Measurements from ENCODE around the gene ZNF322.
A peak's percentile ranks its signal among the peaks of the same experiment; 100 is the strongest.
"Not testable (repeated sequence)": the region's sequence is repeated elsewhere in the genome, so short reads cannot be mapped to it uniquely, and the experiment has no call there.

ZNF322 gene

DNA sequence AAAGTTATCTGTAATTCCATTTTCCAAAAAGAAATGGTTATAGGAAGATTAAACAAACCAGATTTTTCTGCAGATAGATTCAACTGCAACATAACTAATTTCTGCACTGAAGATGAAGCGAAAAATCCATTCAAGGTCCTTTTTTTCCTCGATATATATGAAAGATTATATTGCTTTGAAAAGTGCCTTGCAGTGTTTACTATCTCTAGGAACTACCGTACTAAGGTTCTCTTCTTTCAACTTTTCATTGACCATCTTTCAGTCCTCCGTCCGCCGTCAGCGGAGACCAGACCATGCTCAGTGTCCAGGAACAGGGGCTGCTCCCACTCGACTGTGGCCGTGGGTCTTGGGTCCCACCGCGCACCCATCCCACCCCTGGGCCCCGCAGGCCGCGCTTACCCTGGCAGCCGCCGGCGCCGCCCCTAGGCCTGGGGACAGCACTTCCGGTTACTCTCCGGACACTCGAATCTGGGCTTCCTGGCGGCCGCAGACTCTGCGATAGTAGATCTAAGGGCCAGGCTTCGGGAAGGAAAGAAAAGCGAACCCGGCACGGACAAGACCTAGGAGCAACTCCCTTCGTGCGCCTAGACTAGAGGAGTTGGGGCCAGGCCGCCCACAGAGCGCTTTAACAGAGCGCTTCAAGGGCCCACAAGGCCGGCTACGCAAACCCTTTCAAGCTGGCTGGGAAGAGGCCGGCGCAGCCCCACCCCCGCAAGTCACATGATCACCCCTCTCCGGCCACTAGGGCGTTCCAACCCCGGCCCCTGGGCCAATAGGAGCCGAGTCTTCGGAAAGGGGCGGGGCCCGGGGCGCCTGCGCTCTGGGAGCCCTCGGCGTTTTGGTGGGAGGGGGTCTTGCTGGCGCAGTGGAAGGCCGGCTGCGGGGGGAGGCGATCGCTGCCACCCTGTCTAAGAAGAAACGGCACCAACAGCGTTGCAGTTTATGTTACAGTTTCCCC is at the start of gene ZNF322:
Gene ZNF322 (minus strand): TSS at position 705 of the 958 bp plus-strand sequence. CDS start 21,193 bp downstream, outside the sequence.
- peak; percentile 75 for DNase-seq

- not testable (repeated sequence) for DNase-seq
Measured at GRCh38 chr6:26705780-26706179, 46.2 kb upstream of the ZNF322 start.

DNA sequence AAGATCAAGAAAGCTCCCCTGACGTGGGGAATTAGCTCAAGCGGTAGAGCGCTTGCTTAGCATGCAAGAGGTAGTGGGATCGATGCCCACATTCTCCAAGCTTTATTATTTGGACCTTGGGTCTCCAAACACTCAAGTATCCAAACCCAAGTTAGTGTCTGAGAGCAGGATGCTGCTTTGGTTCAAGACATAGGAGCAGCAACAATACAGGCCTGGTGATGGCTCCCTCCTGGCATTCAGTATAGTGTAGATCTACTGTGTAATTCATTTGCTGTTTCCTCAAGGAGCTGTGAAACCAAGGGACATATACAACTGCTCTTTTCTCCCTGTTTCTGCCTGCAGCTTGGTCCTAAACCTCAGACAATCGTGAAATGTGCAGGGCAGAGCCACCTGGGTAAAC is 45.8 kb upstream of the ZNF322 start:
- DNase-seq, result not testable (repeated sequence)

DNA sequence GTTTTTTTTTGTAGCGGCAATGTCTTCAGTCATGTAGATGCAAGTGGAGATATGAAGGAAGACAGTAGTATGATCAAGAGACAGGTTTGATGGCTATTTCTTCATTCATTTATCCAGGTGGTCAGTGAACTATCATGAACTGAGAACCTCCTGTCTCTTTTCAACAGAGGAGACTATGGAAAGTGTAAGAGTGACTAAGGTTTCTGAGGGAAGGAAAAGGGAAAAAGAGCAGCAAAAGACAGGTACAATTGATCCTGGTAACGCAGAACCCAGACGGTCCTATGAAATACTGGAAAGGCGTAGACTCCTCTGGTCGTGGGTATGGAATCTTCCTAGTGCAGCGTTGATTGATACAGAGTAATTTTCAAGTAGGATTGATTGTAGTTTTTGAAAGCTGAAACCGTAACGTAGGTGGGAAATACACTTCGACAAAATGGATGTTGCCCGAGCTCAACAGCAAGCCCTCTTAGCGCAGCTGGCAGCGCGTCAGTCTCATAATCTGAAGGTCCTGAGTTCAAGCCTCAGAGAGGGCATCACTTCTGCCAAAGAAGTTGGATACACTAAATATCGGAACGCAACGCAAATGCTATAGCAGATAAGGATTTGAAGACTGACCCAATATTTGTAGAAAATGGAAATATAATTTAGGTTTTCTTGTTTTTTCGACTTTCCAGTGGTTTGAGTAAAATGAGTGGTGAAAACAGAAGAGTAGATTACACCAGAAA is 41.6 kb upstream of the ZNF322 start:
- not testable (repeated sequence) for DNase-seq

- not testable (repeated sequence) for DNase-seq
Measured at GRCh38 chr6:26697496-26697895, 38.0 kb upstream of the ZNF322 start.

DNA sequence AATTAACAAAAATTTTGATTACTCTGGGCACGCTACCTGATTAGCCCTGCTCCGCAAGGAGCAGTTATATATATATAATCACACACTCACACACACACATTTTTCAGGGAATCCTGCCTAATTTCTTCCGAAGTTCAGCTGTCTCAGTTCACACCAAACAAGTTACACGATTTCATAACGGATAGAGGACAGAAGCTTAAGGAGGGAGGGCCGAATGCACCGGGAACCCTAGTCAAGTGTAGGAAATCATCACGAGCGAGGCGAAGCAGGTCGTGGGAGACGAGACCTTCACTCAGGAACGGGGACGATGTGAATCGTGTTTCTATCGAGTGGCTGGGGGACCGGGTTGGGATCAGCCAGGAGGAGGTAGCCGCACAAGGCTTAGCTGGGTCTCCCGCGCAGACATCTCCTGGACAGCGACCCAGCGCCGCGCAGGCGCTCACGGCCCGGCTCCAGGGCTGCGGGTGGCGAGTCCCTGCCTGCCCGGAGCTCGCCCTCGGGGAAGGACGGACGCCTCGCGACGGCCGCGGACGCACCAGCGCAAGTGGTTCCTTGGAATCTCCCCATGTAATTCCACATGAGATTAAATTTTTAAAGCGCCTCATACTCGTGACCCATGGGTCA is 29.9 kb upstream of the ZNF322 start:
- DNase-seq, result not testable (repeated sequence)

- not testable (repeated sequence) for DNase-seq
Measured at GRCh38 chr6:26682435-26683042, 23.0 kb upstream of the ZNF322 start.

DNA sequence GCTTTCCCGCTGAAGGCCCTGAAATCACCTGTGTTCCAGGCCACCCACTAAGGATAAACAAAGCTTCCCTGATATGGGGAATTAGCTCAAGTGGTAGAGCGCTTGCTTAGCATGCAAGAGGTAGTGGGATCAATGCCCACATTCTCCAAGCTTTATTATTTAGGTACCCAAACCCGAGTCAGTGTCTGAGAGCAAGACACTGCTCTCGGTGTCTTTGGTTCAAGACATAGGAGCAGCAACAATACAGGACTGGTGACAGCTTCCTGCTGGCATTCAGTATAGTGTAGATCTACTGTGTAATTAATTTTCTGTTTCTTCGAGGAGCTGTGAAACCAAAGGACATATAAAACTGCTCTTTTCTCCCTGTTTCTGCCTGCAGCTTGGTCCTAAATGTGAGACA is 13.7 kb upstream of the ZNF322 start:
- DNase-seq, result not testable (repeated sequence)

GRCh38 chr6:26670558-26670957 is 11.0 kb upstream of the ZNF322 start:
- DNase-seq, result not testable (repeated sequence)

DNA sequence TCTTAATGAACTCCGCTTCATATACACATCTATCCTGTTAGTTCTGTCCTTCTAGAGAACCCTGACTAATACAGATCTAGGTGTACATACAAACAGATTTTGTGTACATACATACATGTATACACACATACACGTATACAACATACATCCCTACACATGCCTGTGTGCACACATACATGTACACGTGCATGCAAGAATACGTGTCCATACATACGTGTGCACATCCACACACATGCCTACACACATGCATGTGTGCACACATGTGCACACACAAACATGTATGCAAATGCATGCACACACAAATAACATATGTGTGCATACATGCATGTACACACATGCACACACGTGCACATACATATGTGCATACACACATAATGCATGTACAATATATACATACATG is 10.5 kb upstream of the ZNF322 start:
- not testable (repeated sequence) for DNase-seq

- DNase-seq, result peak in 1 of 2 experiments; percentile 1
Measured at GRCh38 chr6:26660000-26660361, 435 bp upstream of the ZNF322 start.

- no peak for DNase-seq
Measured at GRCh38 chr6:26657256-26657655, 2.3 kb downstream of the ZNF322 start.

GRCh38 chr6:26653007-26653406 is 6.5 kb downstream of the ZNF322 start:
- DNase-seq, result no peak

GRCh38 chr6:26651133-26651781 is 8.3 kb downstream of the ZNF322 start:
- DNase-seq, result no peak

GRCh38 chr6:26646074-26646473 is 13.5 kb downstream of the ZNF322 start:
- DNase-seq, result no peak

GRCh38 chr6:26640806-26641205 is 18.7 kb downstream of the ZNF322 start:
- DNase-seq, result no peak

GRCh38 chr6:26629359-26629758 is 30.2 kb downstream of the ZNF322 start:
- DNase-seq, result no peak

GRCh38 chr6:26627843-26628242 is 31.7 kb downstream of the ZNF322 start:
- DNase-seq, result no peak

DNA sequence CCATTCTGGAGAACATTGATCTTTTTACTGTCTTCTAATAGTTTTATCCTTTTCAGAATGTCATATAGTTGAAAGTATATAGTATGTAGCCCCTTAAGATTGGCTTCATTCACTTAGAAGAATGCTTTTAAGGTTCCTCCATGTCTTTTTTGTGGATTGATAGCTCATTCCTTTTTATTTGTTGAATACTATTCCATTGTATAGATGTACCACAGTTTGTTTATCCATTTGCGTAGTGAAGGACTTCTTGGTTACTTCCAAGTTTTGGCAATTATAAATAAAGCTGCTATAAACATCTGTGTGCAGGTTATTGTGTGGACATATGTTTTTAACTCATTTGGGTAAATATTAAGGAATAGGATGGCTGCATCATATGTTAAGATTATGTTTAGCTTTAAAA is 35.0 kb downstream of the ZNF322 start:
- DNase-seq, result no peak

- DNase-seq, result no peak
Measured at GRCh38 chr6:26623339-26623859, 36.1 kb downstream of the ZNF322 start.

- DNase-seq, result no peak
Measured at GRCh38 chr6:26613689-26614683, 45.6 kb downstream of the ZNF322 start.
